Measurements from ENCODE around the gene GGN. TPM values are rescaled to one million over a fixed set of nuclear protein-coding genes. Genes with fewer than 3 reads are reported as not detected.

Gene GGN
- total and polyA plus RNA-seq, 2 experiments from 2014 or later: 1.8 to 2.0 TPM

GRCh38 chr19:38421856-38422255, 34.0 kb upstream of the GGN start:
- Histone ChIP-seq H3K9me2 (ENCODE audit: insufficient read depth) (no peaks in the 10 kb centered on the region), H3K9me3 (ENCODE audit: low read depth) (no peaks in the 10 kb centered on the region), H3K4me3 (no peak overlapping the region), H3K79me2 (ENCODE audit: insufficient read depth) (no peaks in the 10 kb centered on the region), H2AFZ (no peak overlapping the region), H3K9ac (no peak overlapping the region), H3K27me3 (replicated peaks; ENCODE audit: insufficient read depth) (peaks cover 24% of the 10 kb centered on the region), H3K36me3 (ENCODE audit: low read depth) (no peaks in the 10 kb centered on the region), H3K27ac (no peak overlapping the region), H4K20me1 (ENCODE audit: insufficient read depth) (no peaks in the 10 kb centered on the region), H3K4me1 (ENCODE audit: insufficient read depth) (no peaks in the 10 kb centered on the region), H3F3A (ENCODE audit: insufficient read depth) (no peaks in the 10 kb centered on the region), H3K4me2 (ENCODE audit: unreplicated experiment) (no peak overlapping the region)
- no peak for DNase-seq
- TF ChIP-seq EZH2phosphoT487 (IDR thresholded peaks at IDR 0.05; ENCODE audit: insufficient read depth, low read depth) (no peak), EZH2 (IDR thresholded peaks at IDR 0.05; ENCODE audit: insufficient read depth, poor library complexity, severe bottlenecking) (no peak)
- in situ Hi-C loops (cut with MboI): no loop called here
- 65 to 68% methylated on average over 14 of the region's 14 CpGs for WGBS, 2 experiments (ENCODE audit: low coverage in 1 of 2, low lambda C conversion rate in 2 of 2, missing lambda C conversion rate in 2 of 2)

- H3K27me3 ChIP-seq (replicated peaks; ENCODE audit: insufficient read depth): peaks cover 22% of the 10 kb centered on the region
- no peaks in the 10 kb centered on the region for H3K9me2 ChIP-seq (ENCODE audit: insufficient read depth)
- H3K79me2 ChIP-seq (ENCODE audit: insufficient read depth): no peaks in the 10 kb centered on the region
- no peaks in the 10 kb centered on the region for H3K9me3 ChIP-seq (ENCODE audit: low read depth)
- TF ChIP-seq EZH2phosphoT487 (IDR thresholded peaks at IDR 0.05; ENCODE audit: insufficient read depth, low read depth) (no peak), EZH2 (IDR thresholded peaks at IDR 0.05; ENCODE audit: insufficient read depth, poor library complexity, severe bottlenecking) (no peak)
- no peaks in the 10 kb centered on the region for H3K36me3 ChIP-seq (ENCODE audit: low read depth)
- H3F3A ChIP-seq (ENCODE audit: insufficient read depth): no peaks in the 10 kb centered on the region
- no peak overlapping the region for H3K4me3 ChIP-seq
- no peak overlapping the region for H3K4me2 ChIP-seq (ENCODE audit: unreplicated experiment)
- in situ Hi-C loops (cut with MboI): no loop called here
- no peaks in the 10 kb centered on the region for H3K4me1 ChIP-seq (ENCODE audit: insufficient read depth)
- no peak for DNase-seq
- H2AFZ ChIP-seq: no peak overlapping the region
- H3K27ac ChIP-seq: no peak overlapping the region
- H3K9ac ChIP-seq: no peak overlapping the region
- no peaks in the 10 kb centered on the region for H4K20me1 ChIP-seq (ENCODE audit: insufficient read depth)
- 72 to 77% methylated on average over 8 to 9 of the region's 9 CpGs for WGBS, 2 experiments (ENCODE audit: low coverage in 1 of 2, low lambda C conversion rate in 2 of 2, missing lambda C conversion rate in 2 of 2)
Observed at GRCh38 chr19:38420935-38421334, 33.1 kb upstream of the GGN start.

GRCh38 chr19:38417544-38418506, 30.0 kb upstream of the GGN start:
- H3K9me3 ChIP-seq (ENCODE audit: low read depth): no peaks in the 10 kb centered on the region
- peak; percentile 46 for DNase-seq
- H3K4me3 ChIP-seq: peak overlapping the region; percentile 19; the same call in 1 of the 2 replicates
- no peak overlapping the region for H3K27ac ChIP-seq
- H3K9me2 ChIP-seq (ENCODE audit: insufficient read depth): no peaks in the 10 kb centered on the region
- TF ChIP-seq EZH2phosphoT487 (IDR thresholded peaks at IDR 0.05; ENCODE audit: insufficient read depth, low read depth) (no peak), EZH2 (IDR thresholded peaks at IDR 0.05; ENCODE audit: insufficient read depth, poor library complexity, severe bottlenecking) (no peak)
- whole genome bisulfite sequencing, 2 experiments (ENCODE audit: low coverage in 1 of 2, low lambda C conversion rate in 2 of 2, missing lambda C conversion rate in 2 of 2): 5% methylated on average over 33 to 48 of the region's 49 CpGs
- in situ Hi-C loops (cut with MboI): loop anchor here (10.0 kb wide), 1 partner anchor 217 kb away; no protein-coding TSS in a partner anchor
- H3K4me1 ChIP-seq (ENCODE audit: insufficient read depth): no peaks in the 10 kb centered on the region
- no peaks in the 10 kb centered on the region for H3K36me3 ChIP-seq (ENCODE audit: low read depth)
- H3K79me2 ChIP-seq (ENCODE audit: insufficient read depth): no peaks in the 10 kb centered on the region
- H2AFZ ChIP-seq: no peak overlapping the region
- no peak overlapping the region for H3K4me2 ChIP-seq (ENCODE audit: unreplicated experiment)
- no peak overlapping the region for H3K9ac ChIP-seq
- H3K27me3 ChIP-seq (replicated peaks; ENCODE audit: insufficient read depth): 0 out of 2 replicates have a peak, but pooled peaks cover 15% of the 10 kb centered on the region
- no peaks in the 10 kb centered on the region for H4K20me1 ChIP-seq (ENCODE audit: insufficient read depth)
- no peaks in the 10 kb centered on the region for H3F3A ChIP-seq (ENCODE audit: insufficient read depth)

- no peaks in the 10 kb centered on the region for H3K9me3 ChIP-seq (ENCODE audit: low read depth)
- no peak for TF ChIP-seq EZH2phosphoT487 (IDR thresholded peaks at IDR 0.05; ENCODE audit: insufficient read depth, low read depth)
- TF ChIP-seq EZH2 (IDR thresholded peaks at IDR 0.05; ENCODE audit: insufficient read depth, poor library complexity, severe bottlenecking): no peak
- H2AFZ ChIP-seq: no peak overlapping the region
- H3K9me2 ChIP-seq (ENCODE audit: insufficient read depth): no peaks in the 10 kb centered on the region
- H3K4me2 ChIP-seq (ENCODE audit: unreplicated experiment): no peak overlapping the region
- H3K36me3 ChIP-seq (ENCODE audit: low read depth): no peaks in the 10 kb centered on the region
- H3K9ac ChIP-seq: no peak overlapping the region
- no peak overlapping the region for H3K27ac ChIP-seq
- no peaks in the 10 kb centered on the region for H4K20me1 ChIP-seq (ENCODE audit: insufficient read depth)
- in situ Hi-C loops (cut with MboI): loop anchor here (10.0 kb wide), 1 partner anchor 218 kb away; no protein-coding TSS in a partner anchor
- no peak for DNase-seq
- H3F3A ChIP-seq (ENCODE audit: insufficient read depth): no peaks in the 10 kb centered on the region
- 0 out of 2 replicates have a peak, but pooled peaks cover 15% of the 10 kb centered on the region for H3K27me3 ChIP-seq (replicated peaks; ENCODE audit: insufficient read depth)
- no peak overlapping the region for H3K4me3 ChIP-seq
- H3K79me2 ChIP-seq (ENCODE audit: insufficient read depth): no peaks in the 10 kb centered on the region
- H3K4me1 ChIP-seq (ENCODE audit: insufficient read depth): no peaks in the 10 kb centered on the region
- 39 to 41% methylated on average over 8 of the region's 8 CpGs for WGBS, 2 experiments (ENCODE audit: low coverage in 1 of 2, low lambda C conversion rate in 2 of 2, missing lambda C conversion rate in 2 of 2)
Observed at GRCh38 chr19:38417146-38417543, 29.3 kb upstream of the GGN start.
